SK-N-SH (cell line): Measurements from ENCODE around the gene SLC8A1.

Experiments
- CTCF ChIP-seq: fragments of 200-600 bp; sonication (generic); IDR thresholded peaks from 2 replicates; pipeline ENCODE4 v1.6.1; 2017; ENCODE audit warnings: antibody characterized with exemption, mild to moderate bottlenecking, moderate library complexity
- FOXJ3 ChIP-seq: sonication (generic); formaldehyde crosslinking; IDR thresholded peaks from 2 replicates; pipeline ENCODE4 v1.5.1; 2020; ENCODE audit warnings: mild to moderate bottlenecking, missing genetic modification reagents
- GABPA ChIP-seq: IDR thresholded peaks from 2 replicates; pipeline ENCODE4 v1.4.0; 2012; ENCODE audit warnings: low read depth, mild to moderate bottlenecking
- MAX ChIP-seq: IDR thresholded peaks from 2 replicates; pipeline ENCODE4 v1.4.0; 2012; ENCODE audit warnings: low read depth
- RAD21 ChIP-seq: IDR thresholded peaks from 2 replicates; pipeline ENCODE4 v1.6.1; 2012; ENCODE audit warnings: mild to moderate bottlenecking, low read length
- REST ChIP-seq: IDR thresholded peaks from 2 replicates; pipeline ENCODE4 v1.6.1; 2012; ENCODE audit warnings: mild to moderate bottlenecking, low read depth, low read length, moderate library complexity
- RFX5 ChIP-seq: IDR thresholded peaks from 2 replicates; pipeline ENCODE4 v1.6.1; 2012; ENCODE audit warnings: mild to moderate bottlenecking, improper control_type of control experiment, low read length
- SMC3 ChIP-seq: IDR thresholded peaks from 2 replicates; pipeline ENCODE4 v1.6.1; 2012; ENCODE audit warnings: low read depth, low read length, improper control_type of control experiment
- YY1 ChIP-seq: IDR thresholded peaks from 2 replicates; pipeline ENCODE4 v1.4.0; 2012; ENCODE audit warnings: low read depth, mild to moderate bottlenecking

- TF ChIP-seq REST (no peak), CTCF (no peak), GABPA (no peak), YY1 (no peak), RFX5 (no peak), FOXJ3 (CRISPR knock-in tag) (no peak), SMC3 (no peak), RAD21 (no peak), MAX (no peak)
These were observed 16.3 kb downstream of the SLC8A1 start for GRCh38 chr2:40435426-40436092.
